HG02642 (cell line): Measurements from ENCODE around the gene ST6GALNAC5.
"Not testable (repeated sequence)": the region's sequence is repeated elsewhere in the genome, so short reads cannot be mapped to it uniquely, and the experiment has no call there.

ENCODE experiments used
- ATAC-seq: cut with Tn5 transposase; IDR thresholded peaks from one replicate; pipeline ENCODE4 v1.9.1; 2021; ENCODE audit warnings: mild to moderate bottlenecking; ENCODE audit not compliant: unreplicated experiment, poor library complexity

Gene ST6GALNAC5

DNA sequence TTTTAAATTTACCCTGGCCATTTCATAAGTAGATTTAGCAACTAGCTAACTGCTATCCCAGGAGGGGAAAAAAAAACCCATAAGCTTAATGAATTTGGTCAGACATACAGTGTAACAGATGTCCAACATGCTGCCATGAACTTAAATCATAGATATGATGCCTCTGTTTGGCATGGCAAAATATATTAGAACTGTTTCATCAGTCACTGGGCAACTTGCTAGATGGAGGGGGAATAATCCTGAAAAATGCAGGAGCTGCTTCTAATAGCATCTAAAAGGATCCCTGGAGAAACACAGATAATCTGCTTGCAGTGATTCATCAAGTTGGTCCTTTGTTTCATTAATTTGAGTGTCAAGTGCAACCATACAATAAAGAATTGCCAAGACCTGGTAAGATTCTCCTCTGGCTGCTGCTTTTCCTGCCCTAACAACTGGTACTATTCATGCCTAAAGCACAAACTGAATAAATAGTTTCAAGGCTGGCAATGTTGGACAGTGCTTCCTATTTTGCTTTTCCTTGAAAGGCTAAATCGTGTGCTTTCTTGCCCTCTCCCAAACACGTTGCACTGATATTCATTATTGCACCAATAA lies 1.5 kb upstream of the ST6GALNAC5 start:
- no peak for ATAC-seq

DNA sequence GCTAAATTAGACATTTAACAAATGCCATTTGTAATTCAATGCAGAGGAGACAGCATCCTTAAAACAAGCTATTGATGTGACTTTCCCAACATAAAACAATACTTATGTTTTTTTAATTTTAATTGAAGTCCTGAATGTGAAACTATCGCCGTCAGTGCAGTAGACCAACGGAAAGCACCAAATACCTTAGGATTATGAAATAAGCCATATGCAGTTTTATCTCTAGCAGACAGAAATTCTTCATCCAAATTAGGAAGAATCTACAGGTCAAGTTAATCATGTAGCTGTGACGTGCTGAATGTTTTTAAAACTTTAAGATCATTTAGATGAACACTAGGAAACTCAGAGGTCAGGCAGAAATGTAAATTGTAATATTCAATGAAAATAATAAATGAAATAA lies 714 bp upstream of the ST6GALNAC5 start:
- ATAC-seq: no peak

DNA sequence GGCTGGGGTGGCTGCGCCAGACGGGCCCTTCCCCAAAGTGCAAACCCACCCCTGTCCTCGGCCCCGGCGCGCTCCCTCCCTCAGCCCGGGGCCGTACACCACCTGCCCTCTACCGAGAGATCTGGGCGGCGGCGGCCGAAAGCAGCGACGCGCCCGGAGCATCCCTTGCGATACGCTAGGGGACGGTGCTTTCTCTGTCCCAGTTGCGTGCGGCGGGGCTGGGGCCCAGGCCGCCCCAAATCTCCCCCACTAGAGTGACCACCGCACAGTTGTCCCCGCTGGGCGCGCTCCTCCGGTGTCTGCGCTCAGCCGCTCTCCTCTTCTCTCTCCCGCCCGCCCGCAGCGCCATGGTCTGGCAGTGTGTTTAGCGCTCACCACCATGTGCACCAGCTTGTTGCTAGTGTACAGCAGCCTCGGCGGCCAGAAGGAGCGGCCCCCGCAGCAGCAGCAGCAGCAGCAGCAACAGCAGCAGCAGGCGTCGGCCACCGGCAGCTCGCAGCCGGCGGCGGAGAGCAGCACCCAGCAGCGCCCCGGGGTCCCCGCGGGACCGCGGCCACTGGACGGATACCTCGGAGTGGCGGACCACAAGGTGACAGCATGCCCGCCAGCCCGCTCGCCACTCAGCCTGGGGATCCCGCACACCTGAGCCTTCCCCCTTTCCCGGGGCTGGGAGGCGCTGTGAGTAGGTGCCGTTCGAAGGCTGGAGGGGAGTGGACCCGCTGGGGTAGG lies 1.0 kb downstream of the ST6GALNAC5 start:
- peak; percentile 57 for ATAC-seq

DNA sequence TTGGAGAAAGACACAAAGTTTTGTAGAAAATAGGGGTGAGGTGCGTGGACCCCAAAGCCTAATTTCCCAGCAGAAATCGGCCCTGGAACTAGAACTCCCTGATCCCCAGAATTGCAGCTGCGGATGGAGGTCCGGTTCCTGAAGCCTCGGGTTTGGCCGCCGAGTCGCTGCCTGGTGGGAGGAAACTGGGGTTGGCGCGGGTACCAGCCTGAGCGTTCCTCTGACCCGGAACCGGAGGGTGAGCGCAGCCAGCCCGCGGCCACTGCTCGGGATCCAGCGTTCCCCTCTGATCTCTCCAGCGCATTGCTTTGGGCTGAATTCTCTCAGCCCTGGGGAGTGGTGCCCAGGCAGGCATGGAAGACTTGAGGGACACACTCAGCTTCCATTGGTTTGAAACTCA lies 1.6 kb downstream of the ST6GALNAC5 start:
- no peak for ATAC-seq

DNA sequence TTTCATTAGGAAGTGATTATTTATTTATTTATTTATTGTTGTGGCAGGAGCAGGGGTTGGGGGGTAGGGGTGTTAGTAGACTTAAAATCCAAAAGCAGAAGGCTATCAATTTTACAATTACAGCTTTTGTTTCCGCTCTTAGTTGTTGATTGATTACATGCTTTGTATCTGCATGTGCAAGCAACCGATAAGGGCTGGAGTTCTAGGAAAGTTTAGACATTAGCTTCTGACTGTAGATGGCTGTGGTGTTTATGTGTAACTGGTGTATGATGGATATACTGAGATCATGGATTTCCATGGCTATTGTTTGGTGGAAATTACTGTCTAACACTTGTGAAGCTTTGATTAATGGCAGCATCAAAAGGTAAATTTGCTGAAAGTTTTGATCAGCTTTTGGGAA lies 2.8 kb downstream of the ST6GALNAC5 start:
- no peak for ATAC-seq

DNA sequence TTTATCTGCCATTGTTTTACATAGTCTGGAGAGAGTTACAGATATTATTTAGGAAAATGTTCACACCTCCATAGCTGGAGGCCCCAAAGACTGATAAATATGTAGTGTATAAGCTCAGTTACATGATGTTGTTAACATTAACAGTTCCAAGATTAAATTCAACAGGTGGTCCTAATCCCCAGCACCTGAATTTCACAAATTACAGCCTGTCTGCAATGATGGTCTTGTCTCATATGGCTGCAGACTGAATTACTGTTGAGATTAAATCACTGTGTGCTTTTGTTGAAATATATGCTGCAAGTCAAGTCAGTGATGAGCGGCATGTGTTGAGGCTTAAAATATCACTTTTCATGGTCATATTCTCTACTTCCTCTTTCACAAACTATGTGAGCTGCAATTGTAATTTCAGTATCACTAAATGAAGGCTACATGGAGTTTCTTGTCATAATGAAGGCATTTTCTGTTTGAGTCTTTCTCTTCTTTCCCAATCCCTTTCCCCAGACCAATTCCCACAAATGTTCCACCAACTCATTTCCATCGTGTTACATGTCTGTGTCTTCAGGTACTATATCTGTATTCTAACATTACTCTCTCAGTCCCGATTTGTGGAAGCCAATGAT lies 4.2 kb downstream of the ST6GALNAC5 start:
- peak; percentile 84 for ATAC-seq

DNA sequence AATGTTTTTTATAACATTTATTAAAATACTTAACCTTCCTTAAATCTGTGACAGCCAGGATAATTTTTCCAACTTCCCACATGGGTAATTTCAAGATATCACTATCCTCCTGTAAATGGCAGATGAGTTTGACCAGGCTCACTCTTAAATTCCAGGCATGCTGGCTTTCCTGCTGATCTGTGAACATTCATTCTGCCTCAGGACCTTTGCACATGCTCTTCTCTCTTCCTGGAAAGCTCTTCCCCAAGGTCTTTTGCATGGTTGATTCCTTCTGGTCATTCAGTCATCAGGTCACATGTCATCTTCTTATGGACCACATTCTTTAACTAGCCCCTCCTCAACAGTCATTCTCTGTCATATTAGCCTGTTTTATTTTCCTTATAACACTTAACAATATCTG lies 5.7 kb downstream of the ST6GALNAC5 start:
- ATAC-seq: no peak

DNA sequence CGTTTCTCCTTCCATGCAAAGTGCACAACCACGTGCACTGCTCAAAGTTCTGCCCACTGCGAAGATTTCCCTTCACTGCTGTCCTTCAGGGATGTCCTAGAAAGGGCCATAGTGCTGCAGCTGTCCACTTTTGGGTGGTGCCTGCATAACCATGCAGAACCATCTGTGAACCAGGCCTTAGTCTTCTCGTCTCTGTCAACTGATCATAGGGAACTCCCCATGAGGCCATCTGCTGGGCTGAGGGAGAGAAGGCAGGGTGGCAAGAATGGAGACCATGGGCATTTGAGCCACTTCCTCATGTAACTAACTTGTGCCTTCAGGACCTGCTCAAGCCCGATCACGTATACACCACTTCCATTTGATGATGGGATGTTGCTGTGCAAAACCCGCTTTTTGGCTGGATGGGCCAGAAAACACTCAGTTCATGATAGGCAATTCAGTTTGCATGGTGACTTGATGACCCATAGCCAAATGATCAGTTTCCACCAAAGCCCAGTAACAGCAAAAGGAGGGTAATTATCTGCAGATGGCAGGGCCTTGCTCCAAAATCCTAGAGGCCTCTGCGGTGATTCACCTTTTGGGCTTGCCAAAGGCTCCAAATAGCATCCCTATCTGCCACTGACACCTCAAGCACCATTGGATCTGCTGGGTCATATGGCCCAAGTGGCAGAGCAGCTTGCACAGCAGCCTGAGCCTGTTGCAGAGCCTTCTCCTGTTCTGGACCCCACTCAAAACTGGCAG lies 9.5 kb downstream of the ST6GALNAC5 start:
- ATAC-seq: no peak

DNA sequence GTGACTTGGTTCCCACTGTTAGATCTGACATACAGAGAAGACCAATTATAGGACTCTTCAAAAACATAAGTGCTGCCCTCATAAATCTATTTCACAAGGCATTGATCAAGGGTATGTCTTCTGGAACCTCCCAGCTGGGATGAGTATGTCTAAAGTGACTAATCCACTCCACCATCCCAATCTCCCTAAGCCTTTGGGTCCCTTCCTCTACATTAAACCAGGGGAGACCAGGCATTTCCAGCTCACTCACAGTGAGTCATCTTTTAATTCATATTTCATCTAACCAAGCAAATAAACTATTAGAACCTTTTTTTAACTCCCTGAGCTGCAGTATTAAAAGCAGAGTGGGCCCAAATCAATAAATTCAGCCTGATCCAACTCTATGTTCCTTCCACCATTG lies 11.7 kb downstream of the ST6GALNAC5 start:
- ATAC-seq: not testable (repeated sequence)

DNA sequence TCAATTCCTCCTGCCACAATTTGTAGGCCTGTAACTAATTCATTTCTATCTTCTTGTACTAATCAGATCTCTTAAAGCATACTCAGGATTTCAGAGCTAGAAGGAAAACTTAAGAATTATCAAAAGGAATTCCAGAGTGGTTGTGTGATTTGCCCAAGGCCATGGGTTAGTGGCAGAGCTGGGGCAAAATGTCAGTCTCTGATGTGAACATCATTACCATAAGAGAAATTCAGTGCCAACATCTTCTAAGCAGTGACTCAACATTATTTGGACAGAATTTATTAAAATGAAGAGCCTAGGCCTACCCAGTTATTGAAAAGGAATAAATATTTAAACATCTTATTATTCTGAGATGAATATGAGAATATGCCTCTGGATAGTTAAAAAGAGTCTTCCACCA lies 14.5 kb downstream of the ST6GALNAC5 start:
- no peak for ATAC-seq

DNA sequence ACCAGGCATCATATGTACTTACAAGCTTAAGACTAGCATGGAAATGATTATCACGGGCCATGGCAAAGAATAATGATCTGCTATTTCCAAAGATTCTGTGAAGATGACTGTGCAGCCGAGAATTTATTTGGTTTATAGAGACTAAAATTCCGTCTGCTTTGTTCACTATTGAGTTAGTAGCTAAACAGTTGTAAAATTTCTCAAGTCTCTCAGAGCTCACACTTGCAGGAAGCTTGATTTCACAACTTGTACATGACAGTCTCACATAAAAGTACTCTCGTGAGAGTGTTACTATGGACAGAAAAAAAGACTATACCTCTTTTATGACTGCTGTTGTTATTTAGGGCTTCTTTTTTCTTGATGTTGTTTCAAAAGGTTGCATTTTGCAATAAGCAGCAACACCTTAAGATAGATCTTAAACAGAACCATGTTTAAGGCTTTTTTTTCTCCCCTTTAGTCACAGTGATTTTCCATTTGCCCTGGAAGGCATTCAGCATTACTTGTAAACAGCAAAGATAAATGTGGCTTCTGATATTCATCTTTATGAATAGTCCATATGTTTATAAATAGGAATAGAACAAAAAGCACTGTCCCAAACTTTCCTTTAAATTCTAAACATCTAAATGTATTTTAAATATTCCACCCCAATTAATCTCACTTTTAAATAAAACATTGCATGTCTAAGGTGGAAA lies 24.8 kb downstream of the ST6GALNAC5 start:
- ATAC-seq: no peak

DNA sequence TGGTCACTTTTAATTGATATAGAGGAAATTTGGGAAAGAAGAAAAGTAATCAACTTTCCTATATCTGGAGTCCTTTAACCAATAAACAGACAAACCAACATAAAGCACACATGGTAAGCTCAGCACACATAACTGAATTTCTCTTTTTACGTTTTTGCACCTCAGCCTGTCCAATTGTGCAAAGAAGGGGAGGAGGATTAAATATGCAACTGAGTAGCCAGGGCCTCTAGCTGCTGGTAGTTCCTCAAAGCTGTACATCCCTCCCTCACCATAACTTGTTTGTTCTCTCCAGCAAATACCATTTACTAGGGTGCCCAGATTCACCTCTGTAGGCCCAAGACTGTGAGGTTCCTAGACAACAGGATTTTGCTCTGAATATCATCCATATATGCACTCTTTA lies 25.4 kb downstream of the ST6GALNAC5 start:
- no peak for ATAC-seq

DNA sequence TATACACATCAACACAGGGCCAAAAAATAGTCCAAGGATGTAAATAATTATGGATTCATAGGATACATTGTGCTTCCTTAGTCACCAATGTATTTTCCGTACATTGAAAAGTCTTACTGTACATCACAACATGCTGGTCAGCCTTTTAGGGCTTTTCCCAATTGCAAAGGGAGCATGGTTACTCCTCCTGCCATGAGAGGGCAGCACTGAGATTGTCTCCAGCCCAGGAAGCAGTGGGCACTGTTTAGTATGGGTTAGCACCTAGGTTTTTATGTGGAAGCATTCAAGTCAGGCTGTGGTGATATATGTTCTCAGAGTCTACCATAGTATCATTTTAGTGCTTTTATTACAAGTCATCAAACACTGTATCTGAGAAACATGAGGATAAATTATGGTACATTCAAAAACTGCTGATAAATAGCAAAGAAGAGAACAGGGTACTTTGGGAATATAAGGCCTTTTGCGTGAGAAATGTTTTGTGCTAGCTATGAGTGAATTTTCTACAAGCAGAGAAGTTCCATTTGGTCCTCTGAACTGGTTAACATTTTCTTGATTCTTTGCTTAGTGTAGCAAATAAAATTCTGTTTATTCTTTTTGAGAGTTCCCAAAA lies 34.0 kb downstream of the ST6GALNAC5 start:
- ATAC-seq: peak; percentile 99

DNA sequence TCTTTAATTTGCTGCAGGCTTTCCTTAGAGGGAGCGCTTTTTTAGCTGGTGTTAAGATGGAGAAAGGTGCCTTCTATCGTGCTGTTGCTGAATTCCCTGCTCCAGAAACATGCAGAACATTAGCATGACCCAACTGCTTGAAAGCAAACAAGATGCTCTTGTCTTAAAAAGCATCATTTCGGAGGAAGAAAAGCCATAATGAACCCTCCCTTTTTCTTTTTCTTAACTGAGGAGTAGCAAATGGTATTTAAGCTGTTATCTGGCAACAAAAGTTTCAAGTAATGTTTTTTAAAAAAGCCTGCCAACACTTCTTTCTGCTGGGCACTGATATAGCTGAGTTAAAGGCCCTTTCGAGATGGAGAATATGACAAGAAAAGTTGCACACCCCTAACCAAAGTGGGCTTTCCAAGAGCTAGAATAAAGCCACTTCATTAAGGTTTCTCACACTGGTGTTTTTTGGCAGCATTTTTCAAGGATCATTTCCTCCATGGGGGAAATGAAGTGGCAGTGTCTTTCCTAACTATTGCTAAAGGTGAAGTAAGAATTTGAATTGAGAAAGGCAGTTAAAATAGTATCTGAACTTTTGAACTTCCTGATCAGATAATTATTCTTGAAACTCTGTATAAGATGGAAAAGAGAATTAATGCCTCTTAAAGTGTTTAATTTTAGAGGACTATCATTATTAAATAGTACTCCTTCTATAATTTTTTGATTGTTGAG lies 38.8 kb downstream of the ST6GALNAC5 start:
- no peak for ATAC-seq

DNA sequence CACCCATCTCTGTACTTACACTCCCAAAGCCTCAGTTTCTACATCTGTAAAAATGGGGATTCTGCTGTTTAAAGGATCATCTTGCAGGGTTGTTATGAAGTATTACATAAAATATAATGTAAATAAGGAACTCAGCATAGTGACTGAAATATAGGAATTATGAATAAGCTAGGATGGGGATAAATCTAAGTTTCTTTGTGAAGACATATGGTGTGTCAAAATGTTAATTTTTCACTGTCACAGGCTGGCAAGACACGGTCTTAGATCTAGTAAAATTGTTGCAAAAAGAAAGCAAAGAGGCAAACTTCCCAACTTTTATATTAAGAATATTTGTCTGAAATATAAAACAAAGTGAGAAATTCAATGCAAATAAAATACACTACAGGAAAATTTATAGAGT lies 42.0 kb downstream of the ST6GALNAC5 start:
- ATAC-seq: no peak

DNA sequence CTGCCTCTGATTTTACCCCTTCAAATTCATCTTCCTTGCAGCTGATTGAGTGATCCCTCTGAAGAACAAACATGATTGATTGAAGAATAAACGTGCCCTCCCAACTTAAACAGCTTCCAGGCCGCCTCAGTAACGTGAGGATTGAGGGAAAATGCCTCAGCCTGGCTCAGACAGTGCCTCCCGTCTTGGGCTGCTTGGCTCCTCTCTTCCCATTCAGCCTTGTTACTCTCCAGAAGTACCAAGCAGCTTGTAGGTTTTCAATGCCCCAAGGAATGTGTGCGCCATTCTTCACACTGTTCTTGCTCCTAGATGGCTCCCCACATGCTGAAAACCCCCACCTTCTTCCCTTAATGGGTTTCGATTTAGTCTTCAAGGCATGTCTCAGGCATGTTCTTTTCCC lies 51.8 kb downstream of the ST6GALNAC5 start:
- no peak for ATAC-seq

DNA sequence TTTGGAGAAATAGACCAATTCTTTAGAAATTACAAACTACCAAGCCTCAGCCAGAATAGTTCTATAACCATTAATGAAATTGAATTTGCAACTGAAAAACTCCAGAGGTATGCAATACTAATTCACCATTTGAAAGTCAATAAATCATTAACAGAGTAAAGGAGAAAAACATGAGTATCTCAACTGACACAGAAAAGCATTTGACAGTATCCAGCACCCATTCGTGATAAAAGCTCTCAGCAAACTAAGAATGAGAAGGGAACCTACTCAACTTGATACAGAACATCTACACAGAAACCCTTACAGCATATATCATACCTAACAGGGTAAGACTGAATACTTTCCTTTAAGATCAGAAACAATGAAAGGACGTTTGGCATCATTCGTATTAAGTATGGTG lies 54.3 kb downstream of the ST6GALNAC5 start:
- no peak for ATAC-seq

DNA sequence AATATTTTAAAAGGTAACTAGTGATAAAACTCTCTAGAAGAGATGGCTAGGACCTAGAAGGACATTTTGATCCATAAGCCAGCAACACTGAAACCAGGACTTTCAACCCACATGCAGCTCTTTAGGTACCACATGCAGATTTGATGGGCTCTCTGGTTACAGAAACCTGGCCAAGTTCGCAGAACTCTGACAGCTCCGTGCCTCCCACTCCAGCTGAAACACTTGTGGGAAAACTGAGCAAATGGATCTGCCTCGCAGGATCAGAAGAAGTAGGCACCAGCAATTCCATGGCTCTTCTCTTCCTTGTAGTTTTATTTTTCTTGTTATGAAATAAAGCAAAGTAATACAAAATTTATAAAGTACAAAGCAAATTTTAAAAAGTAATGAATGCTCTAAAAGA lies 58.5 kb downstream of the ST6GALNAC5 start:
- no peak for ATAC-seq

DNA sequence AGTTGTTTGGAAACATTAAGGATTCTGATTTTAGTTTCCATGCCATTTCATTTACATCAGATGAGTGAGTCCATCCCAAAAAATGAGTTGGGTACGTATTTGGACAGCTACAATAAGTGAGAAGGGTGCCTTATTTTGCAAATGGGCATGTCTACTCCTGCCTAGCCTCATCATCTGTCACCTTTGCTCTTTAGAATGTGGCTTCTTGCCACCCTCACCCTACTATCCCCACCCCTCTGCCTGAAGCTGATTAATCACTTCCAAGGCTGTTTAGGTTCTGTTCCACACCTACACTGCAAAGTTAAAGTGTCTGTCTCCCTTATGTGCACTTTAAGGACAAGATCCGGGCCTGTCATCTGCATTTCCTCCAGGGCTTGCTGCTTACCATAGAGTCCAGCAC lies 61.2 kb downstream of the ST6GALNAC5 start:
- ATAC-seq: no peak

DNA sequence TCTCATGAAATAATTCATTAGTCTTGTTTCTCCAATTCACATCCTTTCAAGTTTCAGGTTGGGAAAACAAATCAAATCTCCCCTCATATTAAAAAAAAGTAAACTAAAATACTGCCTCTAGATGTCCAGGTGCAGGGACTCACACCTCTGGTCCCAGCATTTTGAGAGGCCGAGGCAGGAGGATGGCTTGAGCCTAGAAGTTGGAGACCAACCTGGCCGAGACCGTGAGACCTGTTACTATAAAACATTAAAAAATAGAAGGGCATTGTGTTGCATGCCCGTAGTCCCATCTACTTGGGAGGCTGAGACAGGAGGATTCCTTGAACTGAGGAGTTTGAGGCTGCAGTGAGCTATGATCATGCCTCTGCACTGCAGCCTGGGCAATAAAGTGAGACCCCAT lies 61.9 kb downstream of the ST6GALNAC5 start:
- ATAC-seq: no peak
